ENCODE results near the gene C19orf81. TPM values are rescaled to one million over a fixed set of nuclear protein-coding genes. Genes with fewer than 3 reads are reported as not detected.

The C19orf81 gene
- total and polyA plus RNA-seq, 2 of the 8 experiments (the other 6 are each of a cell fraction or from before 2014, with no cell fraction given): 11.7 to 13.0 TPM

DNA sequence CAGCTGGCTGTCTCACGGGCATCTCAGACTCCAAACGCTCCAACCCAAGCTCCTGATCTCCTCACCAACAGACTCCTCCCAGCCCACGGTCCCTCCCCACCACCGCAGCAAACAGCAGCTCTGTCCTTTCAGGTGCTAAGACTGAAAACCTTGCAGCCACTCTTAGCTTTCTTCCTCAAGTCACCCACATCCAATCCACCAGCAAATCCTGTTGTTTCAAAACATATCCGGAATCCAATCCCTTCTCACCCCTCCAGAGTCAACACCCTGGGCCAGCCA, 20.8 kb downstream of the C19orf81 start:
- Histone ChIP-seq H2AFZ (ENCODE audit: low read length) (no peak overlapping the region), H2BK5ac (ENCODE audit: low read depth, low read length) (no peak overlapping the region), H3K18ac (ENCODE audit: extremely low read depth, low read length) (no peak overlapping the region), H3K14ac (ENCODE audit: insufficient read length) (no peak overlapping the region), H2BK15ac (ENCODE audit: low read length) (no peak overlapping the region), H3K36me3 (ENCODE audit: control insufficient read depth in 2 of 4, insufficient read depth in 4 of 4, low read length in 3 of 4) (no peaks in the 10 kb centered on the region; a peak in 1 of 8 replicates), H3K4ac (replicated peaks; ENCODE audit: insufficient read length, low read depth, low read length) (no peak overlapping the region), H4K5ac (ENCODE audit: insufficient read length, low read depth, low read length) (no peak overlapping the region), H3K9me3 (ENCODE audit: insufficient read depth in 2 of 2, low read depth in 1 of 2, low read length in 1 of 2) (no peaks in the 10 kb centered on the region), H3K27me3 (replicated peaks in 1 of 4; ENCODE audit: control insufficient read depth in 3 of 4, extremely low read depth in 1 of 4, insufficient read depth in 3 of 4, low read length in 3 of 4) (peaks cover 27 to 46% (median 42%) of the 10 kb centered on the region in 4 experiments), H2AK5ac (ENCODE audit: low read depth, low read length) (0 out of 2 replicates have a peak overlapping the region, but pooled peaks have one; percentile 15), H2BK20ac (ENCODE audit: low read length) (no peak overlapping the region), H3K23ac (ENCODE audit: insufficient read length) (no peak overlapping the region), H4K91ac (replicated peaks; ENCODE audit: insufficient read length, low read length) (no peak overlapping the region), H3K27ac (ENCODE audit: low read depth, low read length) (no peak overlapping the region), H3K4me2 (ENCODE audit: insufficient read depth in 1 of 2, low read depth in 2 of 2, low read length in 2 of 2) (no peak overlapping the region), H2BK120ac (replicated peaks; ENCODE audit: low read depth, low read length) (no peak overlapping the region), H3K4me3 (ENCODE audit: extremely low read depth in 1 of 4, insufficient read depth in 2 of 4, low read depth in 3 of 4, low read length in 4 of 4) (no peak overlapping the region), H3K4me1 (replicated peaks in 1 of 4; ENCODE audit: control insufficient read depth in 3 of 4, insufficient read depth in 4 of 4, low read length in 3 of 4) (peaks cover 0 to 8% (median 4%) of the 10 kb centered on the region in 4 experiments; a peak in 5 of 7 replicates), H4K20me1 (replicated peaks in 1 of 2; ENCODE audit: control insufficient read depth in 1 of 2, insufficient read depth in 2 of 2, low read length in 2 of 2) (peaks cover 0 to 4% of the 10 kb centered on the region in 2 experiments), H3K56ac (replicated peaks; ENCODE audit: insufficient read length, low read depth, low read length) (no peak overlapping the region), H3K9ac (replicated peaks in 1 of 4; ENCODE audit: extremely low read depth in 1 of 4, low read depth in 3 of 4, low read length in 3 of 4) (no peak overlapping the region; a peak in 2 of 7 replicates), H3K79me1 (ENCODE audit: low read depth, low read length) (no peaks in the 10 kb centered on the region), H4K8ac (ENCODE audit: extremely low read depth, insufficient read depth, low read length) (no peak overlapping the region), H2BK12ac (ENCODE audit: low read depth, low read length) (no peak overlapping the region), H3K79me2 (ENCODE audit: control insufficient read depth in 1 of 2, insufficient read depth in 2 of 2, low read length in 2 of 2) (no peaks in the 10 kb centered on the region), H3K23me2 (ENCODE audit: low read depth, low read length) (peaks cover 1% of the 10 kb centered on the region; the same call in 1 of the 2 replicates)
- FAIRE-seq (no peak), DNase-seq (ENCODE audit: low read depth in 1 of 2, low spot score in 2 of 2) (no peak)
- ChIA-PET POLR2A (ENCODE audit: partially characterized antibody) (interaction anchor here (0.9 to 1.8 kb wide), 3 partner anchors 10 to 59 kb away, joined by 3 to 14 read pairs (median 3); no protein-coding TSS in a partner anchor), CTCF (ENCODE audit: partially characterized antibody) (interaction anchor here (0.5 to 3.9 kb wide), 42 partner anchors 10 to 572 kb away, joined by 3 to 28 read pairs (median 5); partner anchors contain the start of genes C19orf81 and CLEC11A)
- WGBS, 2 experiments (ENCODE audit: extremely low coverage in 1 of 2, insufficient coverage in 1 of 2, insufficient read length in 1 of 2, insufficient replicate concordance in 2 of 2, low coverage in 1 of 2, low lambda C conversion rate in 2 of 2, missing lambda C conversion rate in 1 of 2): 53% methylated on average over 5 of the region's 5 CpGs; no CpG with 5 or more reads in 1 of the 2 experiments
- TF ChIP-seq POLR2A (IDR thresholded peaks at IDR 0.05; ENCODE audit: control extremely low read depth in 1 of 2, low read depth in 2 of 2, low read length in 2 of 2) (no peak), JUND (IDR thresholded peaks at IDR 0.05; ENCODE audit: low read length) (no peak), POU5F1 (IDR thresholded peaks at IDR 0.05; ENCODE audit: low read depth, low read length) (no peak), HDAC6 (IDR thresholded peaks at IDR 0.05; ENCODE audit: low read depth, low read length) (no peak), CBX5 (IDR thresholded peaks at IDR 0.05; ENCODE audit: low read depth, low read length) (no peak), MAFK (IDR thresholded peaks at IDR 0.05; ENCODE audit: low read depth, low read length) (no peak), RBBP5 (IDR thresholded peaks at IDR 0.05; ENCODE audit: borderline replicate concordance, low read depth, low read length) (no peak), TBP (IDR thresholded peaks at IDR 0.05; ENCODE audit: low read depth, low read length) (no peak), BRCA1 (IDR thresholded peaks at IDR 0.05; ENCODE audit: low read depth, low read length) (no peak), TEAD4 (IDR thresholded peaks at IDR 0.05; ENCODE audit: low read depth, low read length) (no peak), ZNF274 (IDR thresholded peaks at IDR 0.05; ENCODE audit: borderline replicate concordance, extremely low read depth, low read length) (no peak), RAD21 (IDR thresholded peaks at IDR 0.05 in 1 of 2, conservative IDR thresholded peaks at IDR 0.05 in 1 of 2; ENCODE audit: low read depth in 2 of 2, low read length in 2 of 2) (no peak)
- TF ChIP-seq, protein P1, sequence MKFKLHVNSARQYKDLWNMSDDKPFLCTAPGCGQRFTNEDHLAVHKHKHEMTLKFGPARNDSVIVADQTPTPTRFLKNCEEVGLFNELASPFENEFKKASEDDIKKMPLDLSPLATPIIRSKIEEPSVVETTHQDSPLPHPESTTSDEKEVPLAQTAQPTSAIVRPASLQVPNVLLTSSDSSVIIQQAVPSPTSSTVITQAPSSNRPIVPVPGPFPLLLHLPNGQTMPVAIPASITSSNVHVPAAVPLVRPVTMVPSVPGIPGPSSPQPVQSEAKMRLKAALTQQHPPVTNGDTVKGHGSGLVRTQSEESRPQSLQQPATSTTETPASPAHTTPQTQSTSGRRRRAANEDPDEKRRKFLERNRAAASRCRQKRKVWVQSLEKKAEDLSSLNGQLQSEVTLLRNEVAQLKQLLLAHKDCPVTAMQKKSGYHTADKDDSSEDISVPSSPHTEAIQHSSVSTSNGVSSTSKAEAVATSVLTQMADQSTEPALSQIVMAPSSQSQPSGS (IDR thresholded peaks at IDR 0.05; ENCODE audit: low read length): no peak
